Measurements from ENCODE around the gene SLC29A1.

The SLC29A1 gene

DNA sequence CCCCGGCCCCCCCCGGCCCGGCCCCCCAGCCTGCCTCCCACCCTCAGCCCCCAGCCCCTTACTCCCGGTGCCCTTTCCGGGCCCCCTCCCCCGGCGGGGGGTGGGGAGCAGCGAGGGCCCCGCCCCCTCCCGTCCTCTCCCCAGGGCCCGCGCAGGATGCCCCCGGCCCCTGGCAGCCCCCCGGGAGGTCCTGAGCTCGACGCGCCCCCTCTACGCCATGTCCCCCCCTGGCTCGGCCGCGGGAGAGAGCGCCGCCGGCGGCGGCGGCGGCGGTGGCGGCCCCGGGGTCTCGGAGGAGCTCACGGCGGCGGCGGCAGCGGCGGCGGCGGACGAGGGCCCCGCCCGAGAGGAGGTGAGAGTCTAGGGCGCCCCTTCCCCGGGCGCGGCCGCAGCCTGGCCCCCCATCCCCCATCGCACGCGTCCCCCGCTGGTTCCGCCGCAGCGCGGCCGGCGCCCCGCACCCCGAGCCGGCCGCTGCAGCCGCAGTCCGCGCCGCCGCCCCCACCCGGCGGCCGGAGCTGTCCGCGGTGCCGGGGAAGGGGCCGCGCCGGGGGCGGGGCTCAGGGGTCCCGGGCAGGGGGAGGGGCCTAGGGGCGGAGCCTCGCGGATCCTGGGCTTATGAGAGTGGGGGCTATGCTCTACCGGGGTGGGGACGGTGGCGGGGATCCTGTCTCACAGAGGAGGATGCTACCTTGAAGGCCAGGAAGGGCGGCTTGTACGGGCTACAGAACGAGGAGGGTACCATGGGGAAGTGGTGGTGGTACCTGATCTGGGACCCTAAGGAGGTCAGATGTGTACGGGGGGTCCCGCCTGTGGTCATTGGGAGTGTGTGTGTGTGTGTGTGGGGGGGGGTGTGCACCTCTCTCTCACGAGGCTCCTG, 47.4 kb downstream of the SLC29A1 start:
- no peak for DNase-seq

DNA sequence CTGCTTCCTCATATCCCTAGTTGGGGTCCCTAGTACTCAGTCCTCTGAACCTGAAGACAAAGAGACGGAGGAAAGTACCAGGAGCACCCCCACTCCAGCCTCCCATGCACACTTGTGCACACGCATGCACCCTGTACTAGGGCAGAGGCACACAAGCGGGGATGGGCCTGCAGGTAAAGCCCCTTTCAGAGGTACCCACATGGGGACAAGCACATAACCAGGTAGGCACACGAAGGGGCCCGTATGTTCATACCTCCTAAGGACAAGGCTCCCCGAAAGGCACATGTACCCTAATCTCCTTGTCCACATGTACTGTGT, 48.0 kb downstream of the SLC29A1 start:
- DNase-seq = no peak

DNA sequence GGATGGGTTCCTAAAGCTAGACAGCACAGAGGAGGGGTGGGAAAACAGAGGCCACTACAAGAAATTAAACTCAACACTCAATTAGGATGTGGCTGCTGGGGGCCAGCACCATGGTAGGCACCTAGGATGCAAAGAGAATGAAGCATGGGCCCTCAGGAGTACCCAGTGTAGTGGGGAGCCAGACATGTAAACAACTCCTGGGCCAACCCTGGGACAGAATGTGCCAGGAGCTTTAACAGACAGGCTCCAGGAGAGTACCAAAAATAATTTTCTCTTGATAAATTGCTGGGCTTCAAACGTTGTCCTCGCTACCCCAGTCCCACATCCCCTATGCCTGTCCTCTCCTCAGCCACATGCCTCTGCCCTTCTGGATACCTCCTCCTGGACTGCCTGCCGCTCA, 48.5 kb downstream of the SLC29A1 start:
- no peak for DNase-seq

- DNase-seq = no peak
Observed at GRCh38 chr6:44272529-44272928, 49.1 kb downstream of the SLC29A1 start.

- DNase-seq = no peak
Observed at GRCh38 chr6:44272999-44273566, 49.7 kb downstream of the SLC29A1 start.

DNA sequence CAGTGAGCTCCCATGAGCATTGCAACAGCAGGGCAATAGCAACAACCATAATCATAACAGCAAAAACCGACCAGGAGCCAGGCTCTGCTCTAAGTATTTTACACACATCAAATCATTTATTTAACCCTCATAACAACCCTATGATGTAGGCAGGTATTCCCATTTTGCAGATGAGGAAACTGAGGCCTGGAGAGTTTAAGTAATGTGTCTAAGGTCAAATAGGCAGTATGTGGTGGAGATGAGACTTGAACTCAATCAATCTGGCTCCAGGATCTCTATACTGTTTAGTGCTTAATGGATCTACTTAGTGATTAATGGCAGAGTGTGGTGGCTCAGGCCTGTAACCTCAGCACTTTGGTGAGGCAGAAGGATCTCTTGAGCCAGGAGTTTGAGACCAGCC, 50.2 kb downstream of the SLC29A1 start:
- DNase-seq = no peak

DNA sequence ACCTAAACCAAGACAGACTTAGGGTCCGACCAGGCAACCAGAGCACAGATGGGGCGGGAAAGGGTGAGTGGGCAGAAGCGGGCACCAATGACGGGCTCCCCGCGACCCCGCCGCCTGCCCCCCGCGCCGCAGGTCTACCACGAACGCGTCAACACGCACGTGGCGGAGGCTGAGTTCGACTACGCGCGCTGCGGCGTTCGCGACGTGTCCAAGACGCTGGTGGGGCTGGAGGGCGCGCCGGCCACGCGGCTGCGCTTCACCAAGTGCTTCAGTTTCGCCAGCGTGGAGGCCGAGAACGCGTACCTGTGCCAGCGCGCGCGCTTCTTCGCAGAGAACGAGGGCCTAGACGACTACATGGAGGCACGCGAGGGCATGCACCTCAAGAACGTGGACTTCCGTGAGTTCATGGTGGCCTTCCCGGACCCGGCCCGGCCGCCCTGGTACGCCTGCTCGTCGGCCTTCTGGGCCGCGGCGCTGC, 51.9 kb downstream of the SLC29A1 start:
- DNase-seq = no peak

DNA sequence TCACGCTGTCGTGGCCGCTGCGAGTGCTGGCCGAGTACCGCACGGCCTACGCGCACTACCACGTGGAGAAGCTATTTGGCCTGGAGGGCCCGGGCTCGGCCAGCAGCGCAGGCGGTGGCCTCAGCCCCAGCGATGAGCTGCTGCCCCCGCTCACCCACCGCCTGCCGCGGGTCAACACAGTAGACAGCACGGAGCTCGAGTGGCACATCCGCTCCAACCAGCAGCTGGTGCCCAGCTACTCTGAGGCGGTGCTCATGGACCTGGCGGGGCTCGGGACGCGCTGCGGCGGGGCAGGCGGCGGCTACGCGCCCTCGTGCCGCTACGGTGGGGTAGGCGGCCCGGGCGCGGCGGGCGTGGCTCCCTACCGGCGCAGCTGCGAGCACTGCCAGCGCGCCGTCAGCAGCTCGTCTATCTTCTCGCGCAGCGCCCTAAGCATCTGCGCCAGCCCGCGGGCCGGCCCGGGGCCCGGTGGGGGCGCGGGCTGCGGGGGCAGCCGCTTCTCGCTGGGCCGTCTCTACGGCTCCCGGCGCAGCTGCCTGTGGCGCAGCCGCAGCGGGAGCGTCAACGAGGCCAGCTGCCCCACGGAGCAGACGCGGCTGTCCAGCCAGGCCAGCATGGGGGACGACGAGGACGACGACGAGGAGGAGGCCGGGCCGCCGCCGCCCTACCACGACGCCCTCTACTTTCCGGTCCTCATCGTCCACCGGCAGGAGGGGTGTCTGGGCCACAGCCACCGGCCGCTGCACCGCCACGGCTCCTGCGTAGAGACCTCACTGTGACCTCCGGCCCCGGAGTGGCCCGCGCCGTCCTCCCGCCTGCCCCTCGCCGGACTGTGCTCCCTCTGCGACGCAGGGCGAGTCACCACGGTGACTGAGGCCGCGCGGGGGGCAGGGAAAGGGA, 52.6 kb downstream of the SLC29A1 start:
- DNase-seq = no peak

DNA sequence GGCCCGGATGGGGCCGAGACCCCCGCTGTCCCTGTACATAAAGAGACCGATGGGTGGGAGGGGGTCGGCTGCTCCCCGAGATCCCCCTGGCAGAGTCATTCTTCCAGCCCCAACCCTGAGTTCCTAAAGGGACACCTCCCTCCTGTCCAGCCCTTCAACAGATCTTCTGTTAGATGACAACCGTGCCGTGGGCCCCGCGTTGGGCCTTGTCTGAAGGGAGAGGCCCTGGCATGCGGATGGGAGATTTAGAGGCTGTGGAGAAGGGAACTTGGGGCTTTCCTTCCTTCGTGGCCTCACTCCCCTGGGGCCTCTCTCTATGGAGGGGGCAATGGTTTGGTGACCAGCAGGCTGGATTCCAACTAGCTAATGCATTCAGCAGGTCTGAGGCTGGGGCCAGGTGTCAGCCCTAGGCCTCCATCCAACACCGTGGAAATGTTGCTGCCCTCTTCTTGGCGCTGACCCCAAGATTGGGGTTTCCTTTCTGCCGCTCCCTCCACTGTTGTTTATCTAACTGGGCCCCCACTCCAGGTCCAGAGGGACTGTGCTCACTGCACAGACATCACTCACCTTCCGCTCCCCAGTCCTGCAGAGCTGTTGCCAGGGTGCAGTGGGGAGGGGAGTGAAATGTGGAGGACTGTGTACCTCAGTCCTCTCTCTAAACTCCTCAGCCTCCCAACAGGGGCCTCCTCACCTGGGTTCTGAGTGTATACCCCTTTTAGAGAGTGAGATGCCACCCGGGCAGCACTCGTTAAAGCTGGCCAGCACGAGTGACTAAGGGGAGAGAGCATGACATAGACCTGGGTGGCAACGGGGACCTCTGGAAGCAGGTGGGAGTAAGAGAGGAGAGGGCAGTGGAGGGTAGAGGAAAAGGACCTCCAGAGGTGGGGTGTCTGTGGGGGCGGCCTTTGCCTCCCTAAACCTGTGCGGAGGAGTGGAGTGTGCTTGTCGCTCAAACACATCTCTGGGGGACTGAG, 53.6 kb downstream of the SLC29A1 start:
- no peak for DNase-seq

DNA sequence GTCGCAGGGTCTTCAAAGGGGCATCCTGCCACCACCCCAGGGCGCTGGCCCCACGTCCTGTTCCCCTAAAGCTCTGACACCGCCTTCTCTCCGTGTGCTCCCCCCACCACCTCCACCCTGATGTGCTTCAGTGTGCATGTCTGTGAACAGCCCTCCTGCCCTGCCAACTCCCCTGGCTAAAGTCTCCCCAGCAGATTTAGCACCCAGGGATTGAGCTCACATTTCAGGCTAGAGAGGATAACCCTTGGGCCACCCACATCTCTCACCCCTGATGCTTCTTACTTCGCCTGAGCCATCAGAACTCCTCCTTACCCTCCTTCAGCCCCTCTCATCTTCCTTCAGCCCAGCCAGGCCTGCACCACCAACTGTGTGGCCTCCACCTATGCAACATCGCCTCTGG, 54.4 kb downstream of the SLC29A1 start:
- DNase-seq = no peak

DNA sequence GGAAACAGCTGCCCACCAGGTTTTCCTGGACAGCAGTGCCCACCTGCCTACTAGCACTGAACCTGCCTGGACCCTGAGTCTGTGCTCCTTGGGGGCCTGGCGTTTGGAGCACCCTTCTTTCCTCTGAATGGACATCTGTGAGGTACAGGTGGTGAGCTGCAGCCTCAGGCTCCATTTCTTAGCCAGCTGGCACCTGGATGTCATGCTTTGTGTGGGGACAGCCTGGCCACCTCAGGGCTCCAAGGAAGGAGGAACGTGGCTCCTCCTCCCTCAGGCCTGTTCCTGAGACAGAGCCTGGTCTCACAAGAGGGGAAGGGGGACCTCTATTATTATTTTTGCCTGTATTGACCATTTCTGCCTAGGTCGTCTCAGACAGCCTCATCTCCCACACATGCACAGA, 54.9 kb downstream of the SLC29A1 start:
- no peak for DNase-seq

DNA sequence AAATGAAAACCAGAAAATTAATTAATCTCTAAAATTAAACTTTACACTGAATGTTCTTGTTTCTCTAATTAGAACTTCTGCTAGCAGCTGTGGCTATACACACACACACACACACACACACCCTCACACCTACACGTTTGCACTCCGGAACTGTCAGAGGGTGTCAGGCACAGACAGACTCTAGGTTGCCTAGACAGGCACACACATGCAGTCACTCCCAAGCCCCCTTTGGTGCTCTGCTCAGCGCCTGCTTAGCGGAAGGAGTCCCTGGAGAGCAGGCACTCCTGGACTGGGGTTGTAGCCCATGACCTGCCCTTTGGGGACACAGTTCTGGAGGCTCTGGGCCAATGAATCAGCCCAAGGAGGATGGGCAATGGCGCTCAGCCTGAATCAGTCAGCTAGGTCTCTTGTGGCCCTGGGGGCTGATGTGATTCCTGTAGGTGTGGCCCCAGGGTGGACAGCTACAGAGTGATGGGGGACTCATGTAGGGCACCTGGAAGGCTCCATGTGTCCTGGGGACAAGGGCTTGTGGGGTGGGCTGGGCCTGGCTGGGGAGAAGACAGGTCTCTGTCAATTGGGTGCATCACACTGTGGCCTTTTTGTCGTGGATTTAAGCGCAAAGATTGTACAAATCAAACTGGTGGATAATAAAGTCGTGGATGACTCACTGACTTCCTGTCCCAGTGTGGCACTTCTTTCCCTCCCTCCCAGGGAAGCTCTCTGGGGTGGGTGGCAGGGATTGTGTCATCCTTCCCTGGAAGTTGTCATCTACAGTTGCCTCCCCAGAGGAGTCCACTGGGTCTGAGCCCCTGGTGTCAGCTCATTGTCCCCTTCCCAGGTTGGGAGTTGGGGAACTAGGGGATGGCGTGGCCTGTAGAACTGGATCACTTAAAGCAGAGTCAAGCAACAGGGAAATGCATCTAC, 55.6 kb downstream of the SLC29A1 start:
- no peak for DNase-seq

Data from activated CD4-positive, alpha-beta T cell treated with anti-CD3 and anti-CD28 coated beads, Interleukin-2, Interleukin-6, amounts not matched to agents 100 ng/mL and 50 ng/mL, durations not matched to agents 16 hours and 8 hours (primary cell).